D721Med (cell line): ENCODE data around the gene ASTN1.

Experiments
- DNase-seq: peaks from one replicate; pipeline ENCODE4 v3.0.0; 2011; ENCODE audit warnings: low spot score; ENCODE audit not compliant: insufficient read length
- FAIRE-seq: peaks from 2 replicates; lab custom pipeline; 2011; peaks lifted over from hg19 to GRCh38; lab: Jason Lieb, UNC
- CTCF ChIP-seq: IDR thresholded peaks from 2 replicates; pipeline ENCODE4 v1.5.1; 2012; ENCODE audit warnings: mild to moderate bottlenecking, control low read depth; ENCODE audit not compliant: insufficient read depth; ENCODE audit errors: missing control alignments

ASTN1 gene

DNA sequence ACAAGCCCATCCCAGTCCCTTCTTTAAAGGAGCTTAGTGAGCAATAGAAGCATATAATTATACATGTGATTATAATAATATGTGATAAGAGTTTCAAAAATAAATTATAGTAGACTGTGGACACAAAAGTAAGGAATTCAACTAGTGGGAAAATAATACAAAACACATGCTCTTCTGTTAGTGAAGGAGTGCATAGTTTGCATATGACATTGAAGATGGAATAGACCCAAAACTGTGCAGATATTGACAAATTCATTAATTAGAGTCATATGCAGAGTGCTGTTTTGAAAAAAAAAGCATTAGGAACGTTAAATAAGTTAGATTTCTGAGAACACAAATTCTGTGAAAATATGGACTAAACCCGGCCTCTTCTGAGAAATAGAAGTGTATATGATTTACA, 278.8 kb downstream of the ASTN1 start:
- DNase-seq (no peak), FAIRE-seq (no peak)
- TF ChIP-seq CTCF = no peak

- no peak for TF ChIP-seq CTCF
- FAIRE-seq = no peak
- no peak for DNase-seq
Observed at GRCh38 chr1:176885341-176885740, 279.2 kb downstream of the ASTN1 start.

DNA sequence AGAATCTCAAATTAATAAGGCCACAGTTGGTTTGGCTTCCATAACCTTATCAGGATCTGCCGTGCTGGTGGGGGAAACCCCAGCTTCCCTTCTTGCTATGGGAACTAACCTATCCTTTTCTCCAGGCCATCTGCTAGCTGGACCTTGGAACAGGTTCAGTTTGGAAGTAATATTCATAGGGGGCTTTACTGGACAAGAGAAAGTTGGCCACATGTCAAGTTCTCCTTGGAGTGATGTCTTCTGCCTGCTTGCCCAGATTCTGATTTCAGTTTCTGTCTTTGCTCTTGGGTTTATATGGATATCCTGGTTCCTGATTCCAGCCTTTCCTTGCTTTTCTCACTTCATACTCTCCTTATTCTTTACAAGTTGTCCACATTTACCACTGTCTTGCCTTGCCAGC, 279.6 kb downstream of the ASTN1 start:
- DNase-seq = no peak
- no peak for TF ChIP-seq CTCF
- FAIRE-seq = no peak

- no peak for TF ChIP-seq CTCF
- no peak for DNase-seq
- no peak for FAIRE-seq
Observed at GRCh38 chr1:176884286-176884685, 280.2 kb downstream of the ASTN1 start.

DNA sequence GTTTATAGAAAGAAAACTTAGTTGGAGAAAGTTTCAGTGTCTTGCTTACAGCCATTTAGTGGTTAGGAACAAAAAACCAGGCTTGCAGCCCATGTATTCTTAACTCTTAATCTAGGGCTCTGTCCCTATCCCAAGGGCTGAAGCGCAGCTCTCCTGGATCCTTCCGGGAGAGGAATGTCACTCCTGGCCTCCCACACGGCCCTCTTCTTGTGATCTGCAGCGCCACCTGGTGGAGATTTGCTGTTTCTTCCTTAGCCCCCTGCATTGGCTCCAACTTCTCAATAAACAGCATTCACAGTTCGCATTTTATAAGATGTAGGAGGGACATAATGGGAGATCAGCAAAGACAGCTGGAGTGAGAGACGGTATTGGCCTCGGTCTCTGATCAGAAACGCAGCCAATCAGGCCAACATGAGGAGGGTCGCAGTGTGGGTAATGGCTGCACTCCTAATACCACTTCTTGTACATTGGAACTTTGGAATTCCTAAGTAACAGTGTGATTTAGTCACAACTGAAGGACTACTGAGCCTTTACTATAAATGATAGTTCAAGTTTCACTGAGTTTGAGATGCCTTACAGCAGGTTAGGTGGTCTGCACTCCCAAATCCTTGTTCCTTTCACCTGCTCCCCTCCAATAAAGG, 283.4 kb downstream of the ASTN1 start:
- FAIRE-seq = no peak
- peak; percentile 99 for TF ChIP-seq CTCF
- peak; percentile 63 for DNase-seq

- FAIRE-seq (peak; percentile 29), DNase-seq (peak; percentile 68)
- TF ChIP-seq CTCF = no peak
Observed at GRCh38 chr1:176879784-176880620, 284.5 kb downstream of the ASTN1 start.
